ENCODE data around the gene RC3H1. TPM values are rescaled to one million over a fixed set of nuclear protein-coding genes. Genes with fewer than 3 reads are reported as not detected.
"Not testable (repeated sequence)": the region's sequence is repeated elsewhere in the genome, so short reads cannot be mapped to it uniquely, and the experiment has no call there.

RC3H1 gene
- polyA plus RNA-seq, 1 experiment = 10.6 TPM

DNA sequence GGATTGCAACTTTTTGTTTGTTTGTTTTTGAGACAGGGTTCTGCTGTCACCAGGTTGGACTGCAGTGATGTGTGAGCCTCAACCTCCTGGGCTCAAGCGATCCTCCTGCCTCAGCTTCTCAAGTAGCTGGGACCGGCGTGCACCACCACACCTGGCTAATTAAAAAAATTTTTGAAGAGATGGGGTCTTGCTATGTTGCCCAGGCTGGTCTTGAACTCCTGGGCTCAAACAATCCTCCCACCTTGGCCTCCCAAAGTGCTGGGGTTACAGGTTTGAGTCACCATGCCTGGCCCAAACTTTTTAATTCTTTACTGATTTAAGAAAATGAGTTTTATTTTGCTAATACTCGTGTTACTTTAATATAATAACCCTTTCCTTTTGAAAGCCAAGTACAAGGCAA, 73.6 kb downstream of the RC3H1 start:
- DNase-seq (ENCODE audit: low read depth) = no peak
- ChIA-PET POLR2A (no interaction called here), CTCF (no interaction called here)
- Histone ChIP-seq H3K27me3 (ENCODE audit: control insufficient read depth, insufficient read depth, low read length) (no peaks in the 10 kb centered on the region), H3K36me3 (ENCODE audit: control insufficient read depth, insufficient read depth, low read length) (peaks cover 10% of the 10 kb centered on the region), H3K4me3 (ENCODE audit: low read depth, low read length) (no peak overlapping the region)
- TF ChIP-seq, protein P1, sequence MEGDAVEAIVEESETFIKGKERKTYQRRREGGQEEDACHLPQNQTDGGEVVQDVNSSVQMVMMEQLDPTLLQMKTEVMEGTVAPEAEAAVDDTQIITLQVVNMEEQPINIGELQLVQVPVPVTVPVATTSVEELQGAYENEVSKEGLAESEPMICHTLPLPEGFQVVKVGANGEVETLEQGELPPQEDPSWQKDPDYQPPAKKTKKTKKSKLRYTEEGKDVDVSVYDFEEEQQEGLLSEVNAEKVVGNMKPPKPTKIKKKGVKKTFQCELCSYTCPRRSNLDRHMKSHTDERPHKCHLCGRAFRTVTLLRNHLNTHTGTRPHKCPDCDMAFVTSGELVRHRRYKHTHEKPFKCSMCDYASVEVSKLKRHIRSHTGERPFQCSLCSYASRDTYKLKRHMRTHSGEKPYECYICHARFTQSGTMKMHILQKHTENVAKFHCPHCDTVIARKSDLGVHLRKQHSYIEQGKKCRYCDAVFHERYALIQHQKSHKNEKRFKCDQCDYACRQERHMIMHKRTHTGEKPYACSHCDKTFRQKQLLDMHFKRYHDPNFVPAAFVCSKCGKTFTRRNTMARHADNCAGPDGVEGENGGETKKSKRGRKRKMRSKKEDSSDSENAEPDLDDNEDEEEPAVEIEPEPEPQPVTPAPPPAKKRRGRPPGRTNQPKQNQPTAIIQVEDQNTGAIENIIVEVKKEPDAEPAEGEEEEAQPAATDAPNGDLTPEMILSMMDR (IDR thresholded peaks at IDR 0.05; ENCODE audit: insufficient read depth, low read depth, low read length) = no peak

DNA sequence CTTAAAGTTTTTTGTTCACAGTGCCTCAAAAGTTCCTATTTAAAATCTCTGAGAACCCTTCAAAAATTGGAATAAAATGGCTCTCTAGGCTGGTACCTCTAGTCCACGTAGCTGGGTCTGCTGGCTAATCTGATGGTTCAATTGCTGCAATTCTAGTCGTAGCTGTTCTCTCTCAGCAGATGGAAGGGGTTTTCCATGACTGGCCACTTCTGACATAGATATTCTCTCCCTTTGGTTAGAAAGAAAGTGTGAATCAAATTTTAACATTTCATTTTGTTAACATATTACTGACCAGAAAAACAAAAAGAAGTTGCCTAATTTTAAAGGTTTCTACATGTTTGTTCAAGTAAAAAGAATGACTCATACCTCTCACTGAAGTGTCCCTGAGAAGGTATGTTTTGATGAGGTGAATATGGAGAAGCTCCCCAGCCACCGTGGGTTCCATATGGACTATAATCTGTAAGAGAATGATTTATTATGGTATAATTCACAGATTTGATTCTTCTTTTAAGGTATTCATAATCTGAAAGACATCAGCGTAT, 75.7 kb downstream of the RC3H1 start:
- POLR2A ChIA-PET = no interaction called here
- no peak for DNase-seq (ENCODE audit: low read depth)
- Histone ChIP-seq H3K27me3 (ENCODE audit: control insufficient read depth, insufficient read depth, low read length) (no peaks in the 10 kb centered on the region), H3K4me3 (ENCODE audit: low read depth, low read length) (no peak overlapping the region), H3K36me3 (ENCODE audit: control insufficient read depth, insufficient read depth, low read length) (peaks cover 14% of the 10 kb centered on the region)
- CTCF ChIA-PET = interaction anchor here (0.9 to 1.2 kb wide), 2 partner anchors 1203 to 1205 kb away, joined by 3 to 4 read pairs; no protein-coding TSS in a partner anchor
- TF ChIP-seq, protein P1 (IDR thresholded peaks at IDR 0.05; ENCODE audit: insufficient read depth, low read depth, low read length) = no peak

DNA sequence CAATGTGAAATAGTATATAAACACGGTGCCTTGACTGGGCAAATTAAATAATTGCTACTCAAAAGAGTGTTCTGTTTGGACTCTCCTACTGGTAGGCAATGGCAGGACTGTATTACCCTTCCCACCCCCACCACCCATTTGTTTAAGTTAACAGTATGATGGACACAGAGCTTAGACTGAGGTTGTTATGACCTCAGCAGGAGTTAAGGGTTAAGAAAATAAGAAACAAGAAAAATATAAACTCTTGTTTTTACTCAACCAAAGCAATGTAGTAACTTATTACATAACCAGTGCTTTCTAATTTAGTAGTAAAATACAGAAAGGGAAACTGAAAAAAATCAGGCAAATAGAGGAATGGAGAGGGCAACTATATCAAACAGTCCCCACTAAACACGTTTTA, 85.1 kb downstream of the RC3H1 start:
- Histone ChIP-seq H3K36me3 (ENCODE audit: control insufficient read depth, insufficient read depth, low read length) (peaks cover 11% of the 10 kb centered on the region), H3K27me3 (ENCODE audit: control insufficient read depth, insufficient read depth, low read length) (no peaks in the 10 kb centered on the region), H3K4me3 (ENCODE audit: low read depth, low read length) (no peak overlapping the region)
- DNase-seq (ENCODE audit: low read depth) = no peak
- ChIA-PET POLR2A (no interaction called here), CTCF (no interaction called here)
- TF ChIP-seq, protein P1 (IDR thresholded peaks at IDR 0.05; ENCODE audit: insufficient read depth, low read depth, low read length) = no peak

DNA sequence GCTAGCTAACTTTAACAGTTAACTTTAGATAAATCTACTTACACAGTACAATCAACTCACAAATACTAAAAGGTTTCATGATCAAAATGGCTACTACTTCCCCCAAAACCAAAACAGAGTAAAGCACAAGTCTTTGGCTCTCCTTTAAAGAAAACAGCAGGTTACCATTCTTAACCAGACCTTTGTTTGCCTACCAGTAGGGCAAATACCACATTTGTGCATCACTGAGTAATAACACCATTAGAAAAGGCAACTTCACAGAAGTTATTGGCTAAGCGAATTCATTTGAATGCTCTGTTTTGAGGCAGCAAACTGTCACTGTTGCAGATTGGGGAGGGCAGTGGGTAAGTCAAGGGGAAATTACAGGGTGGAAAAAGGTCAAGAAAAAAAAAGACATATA, 87.7 kb downstream of the RC3H1 start:
- DNase-seq (ENCODE audit: low read depth) = no peak
- TF ChIP-seq, protein P1 (IDR thresholded peaks at IDR 0.05; ENCODE audit: insufficient read depth, low read depth, low read length) = no peak
- ChIA-PET CTCF (no interaction called here), POLR2A (interaction anchor here (0.6 kb wide), 1 partner anchor 33 kb away, joined by 4 read pairs; no protein-coding TSS in a partner anchor)
- Histone ChIP-seq H3K27me3 (ENCODE audit: control insufficient read depth, insufficient read depth, low read length) (no peaks in the 10 kb centered on the region), H3K36me3 (ENCODE audit: control insufficient read depth, insufficient read depth, low read length) (peaks cover 7% of the 10 kb centered on the region), H3K4me3 (ENCODE audit: low read depth, low read length) (no peak overlapping the region)

DNA sequence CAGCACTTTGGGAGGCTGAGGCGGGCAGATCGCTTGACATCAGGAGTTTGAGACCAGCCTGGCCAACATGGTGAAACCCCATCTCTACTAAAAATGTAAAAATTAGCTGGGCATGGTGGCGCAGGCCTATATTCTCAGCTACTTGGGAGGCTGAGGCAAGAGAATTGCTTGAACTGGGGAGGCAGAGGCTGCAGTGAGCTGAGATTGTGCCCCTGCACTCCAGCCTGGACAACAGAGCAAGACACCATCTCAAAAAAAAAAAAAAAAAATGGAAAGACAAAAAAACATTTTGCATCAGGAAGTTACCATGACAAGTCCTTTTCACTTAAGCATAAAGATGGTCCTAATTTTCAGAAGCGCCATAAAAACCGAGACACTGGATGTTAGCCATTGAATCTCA, 91.6 kb downstream of the RC3H1 start:
- POLR2A ChIA-PET; DNase-seq (ENCODE audit: low read depth); H3K4me3 ChIP-seq (ENCODE audit: low read depth, low read length); H3K36me3 ChIP-seq (ENCODE audit: control insufficient read depth, insufficient read depth, low read length); H3K27me3 ChIP-seq (ENCODE audit: control insufficient read depth, insufficient read depth, low read length): not testable (repeated sequence)
- CTCF ChIA-PET = interaction anchor here (0.6 kb wide), 1 partner anchor 1188 kb away, joined by 3 read pairs; no protein-coding TSS in a partner anchor
